Liver (tissue), 9 donors: Measurements from ENCODE around the gene TTC7B. TPM values are rescaled to one million over a fixed set of nuclear protein-coding genes. Genes with fewer than 3 reads are reported as not detected.

Experiments
- DNase-seq: peaks from one replicate; pipeline ENCODE4 v3.0.0-alpha.2; 2017; ENCODE audit warnings: low spot score
- H3K27ac ChIP-seq, 2 donors: one replicate each; pipeline ENCODE4 v1.7.0; 2013; ENCODE audit warnings: inconsistent platforms in 2 of 2, low read length in 2 of 2, control low read depth in 1 of 2, low read depth in 1 of 2, mild to moderate bottlenecking in 1 of 2
- H3K27me3 ChIP-seq, 4 donors: one replicate each; pipeline versions ENCODE4 v1.6.1 to v1.7.0; 2013; ENCODE audit warnings: low read length in 3 of 4, inconsistent platforms in 1 of 4, mild to moderate bottlenecking in 1 of 4, moderate library complexity in 1 of 4; ENCODE audit not compliant: control insufficient read depth in 4 of 4, insufficient read depth in 4 of 4
- H3K36me3 ChIP-seq, 4 donors: one replicate each; pipeline versions ENCODE4 v1.6.1 to v1.7.0; 2013; ENCODE audit warnings: low read length in 3 of 4, mild to moderate bottlenecking in 3 of 4, low read depth in 1 of 4, moderate library complexity in 1 of 4; ENCODE audit not compliant: control insufficient read depth in 4 of 4, insufficient read depth in 3 of 4
- H3K4me1 ChIP-seq, 4 donors: one replicate each; pipeline versions ENCODE4 v1.6.1 to v1.7.0; 2013; ENCODE audit warnings: low read length in 3 of 4, mild to moderate bottlenecking in 3 of 4, moderate library complexity in 1 of 4; ENCODE audit not compliant: control insufficient read depth in 4 of 4, insufficient read depth in 4 of 4
- H3K4me3 ChIP-seq, 3 donors: one replicate each; pipeline versions ENCODE4 v1.6.1 to v1.7.0; 2013; ENCODE audit warnings: low read length in 3 of 3, control low read depth in 1 of 3, low read depth in 1 of 3, mild to moderate bottlenecking in 1 of 3
- H3K9ac ChIP-seq, 2 donors: one replicate each; pipeline ENCODE4 v1.7.0; 2013; ENCODE audit warnings: low read length in 2 of 2, mild to moderate bottlenecking in 2 of 2, moderate library complexity in 2 of 2, control low read depth in 1 of 2, low read depth in 1 of 2
- H3K9me3 ChIP-seq, 4 donors: one replicate each; pipeline versions ENCODE4 v1.6.1 to v1.7.0; 2013; ENCODE audit warnings: low read length in 3 of 4; ENCODE audit not compliant: control insufficient read depth in 4 of 4
- ATF3 ChIP-seq: IDR thresholded peaks from 2 replicates; pipeline ENCODE4 v1.6.1; 2016; ENCODE audit warnings: antibody characterized with exemption
- CTCF ChIP-seq: fragments of 150-350 bp; IDR thresholded peaks from 2 replicates; pipeline ENCODE4 v1.5.1; 2017; ENCODE audit warnings: improper control_type of control experiment, low read depth, low read length; ENCODE audit not compliant: missing input control
- EGR1 ChIP-seq, 2 donors: IDR thresholded peaks; 2 replicates each; pipeline ENCODE4 v1.6.1; 2016 to 2018; ENCODE audit warnings: antibody characterized with exemption in 2 of 2, low read depth in 2 of 2
- FOXA1 ChIP-seq: IDR thresholded peaks from 2 replicates; pipeline ENCODE4 v1.6.1; 2016; ENCODE audit warnings: antibody characterized with exemption
- FOXA2 ChIP-seq: IDR thresholded peaks from 2 replicates; pipeline ENCODE4 v1.6.1; 2016; ENCODE audit warnings: antibody characterized with exemption
- GABPA ChIP-seq, 2 donors: IDR thresholded peaks in 1 of 2; conservative IDR thresholded peaks in 1 of 2; 2 replicates each; pipeline ENCODE4 v1.6.1; 2016; ENCODE audit warnings: antibody characterized with exemption in 2 of 2, mild to moderate bottlenecking in 1 of 2, moderate library complexity in 1 of 2
- HNF4A ChIP-seq, 2 donors: conservative IDR thresholded peaks; 2 replicates each; pipeline ENCODE4 v1.6.1; 2016; ENCODE audit warnings: antibody characterized with exemption in 2 of 2, mild to moderate bottlenecking in 2 of 2
- HNF4G ChIP-seq: IDR thresholded peaks from 2 replicates; pipeline ENCODE4 v1.6.1; 2016; ENCODE audit warnings: antibody characterized with exemption
- JUND ChIP-seq, 2 donors: IDR thresholded peaks; 2 replicates each; pipeline ENCODE4 v1.6.1; 2016; ENCODE audit warnings: antibody characterized with exemption in 2 of 2
- MAX ChIP-seq: IDR thresholded peaks from 2 replicates; pipeline ENCODE4 v1.6.1; 2016; ENCODE audit warnings: antibody characterized with exemption
- RAD21 ChIP-seq, 2 donors: IDR thresholded peaks; 2 replicates each; pipeline ENCODE4 v1.6.1; 2016; ENCODE audit warnings: antibody characterized with exemption in 2 of 2, mild to moderate bottlenecking in 2 of 2
- RXRA ChIP-seq, 2 donors: IDR thresholded peaks; 2 replicates each; pipeline ENCODE4 v1.6.1; 2017 to 2018; ENCODE audit warnings: antibody characterized with exemption in 2 of 2, mild to moderate bottlenecking in 1 of 2
- SP1 ChIP-seq: IDR thresholded peaks from 2 replicates; pipeline ENCODE4 v1.6.1; 2018; ENCODE audit warnings: antibody characterized with exemption, mild to moderate bottlenecking
- TAF1 ChIP-seq: conservative IDR thresholded peaks from 2 replicates; pipeline ENCODE4 v1.6.1; 2016; ENCODE audit warnings: antibody characterized with exemption, mild to moderate bottlenecking
- YY1 ChIP-seq: IDR thresholded peaks from 2 replicates; pipeline ENCODE4 v1.6.1; 2016; ENCODE audit warnings: antibody characterized with exemption, mild to moderate bottlenecking
- ZBTB33 ChIP-seq: IDR thresholded peaks from 2 replicates; pipeline ENCODE4 v1.6.1; 2016; ENCODE audit warnings: antibody characterized with exemption
- WGBS: extraction: QIAGEN DNeasy Blood & Tissue Kit; methylation state at CpG from one replicate; pipeline ENCODE4 v1.1.7; 2013; 5-methylcytosine and 5-hydroxymethylcytosine counted together
- polyA plus RNA-seq, 2 donors: library from polyadenylated mRNA; stranded (reverse) in 1 of 2; unstranded in 1 of 2; fragments of 200-250 nt in 1 of 2; fragments of >200 nt in 1 of 2; fragmentation: Nextera tagmentation in 1 of 2; extraction: Ambion mirVana in 1 of 2; gene quantifications; one replicate each; pipeline versions ENCODE4 v1.2.1 to v1.2.3, GENCODE V29; 2013 to 2015
- total RNA-seq, 2 donors: library from RNA; depleted of rRNA; stranded (reverse); fragments of >200 nt; gene quantifications; one replicate each; pipeline ENCODE4 v1.2.3, GENCODE V29; 2014
- donor health status: healthy.
- donor health status: healthy.
- donor health status: healthy.
- donor health status: healthy.
- donor health status: healthy.

Gene TTC7B
- total and polyA plus RNA-seq, 4 donors: 9.1 to 31.0 (median 12.5) TPM

GRCh38 chr14:90697577-90698206 lies 118.5 kb downstream of the TTC7B start:
- Histone ChIP-seq H3K9me3 (no peaks in the 10 kb centered on the region), H3K27ac (no peak overlapping the region), H3K9ac (no peak overlapping the region), H3K4me1 (peaks cover 0 to 10% (median 2%) of the 10 kb centered on the region in 4 donors), H3K27me3 (no peaks in the 10 kb centered on the region), H3K36me3 (no peaks in the 10 kb centered on the region), H3K4me3 (no peak overlapping the region)
- DNase-seq: peak; percentile 74
- WGBS: 25% methylated on average over 15 of the region's 15 CpGs
- TF ChIP-seq EGR1 (IDR thresholded peaks at IDR 0.05; ENCODE audit: low read depth in 2 of 2) (no peak), FOXA2 (no peak), RAD21 (IDR thresholded peaks at IDR 0.05) (peak; percentile 94 to 97), ATF3 (peak; percentile 91), GABPA (IDR thresholded peaks at IDR 0.05 in 1 of 2, conservative IDR thresholded peaks at IDR 0.05 in 1 of 2) (no peak), FOXA1 (no peak), TAF1 (no peak), HNF4A (conservative IDR thresholded peaks at IDR 0.05) (peak in 1 of 2 donors; percentile 27), CTCF (peak; percentile 94), JUND (IDR thresholded peaks at IDR 0.05) (no peak), RXRA (IDR thresholded peaks at IDR 0.05) (peak in 1 of 2 donors; percentile 17), HNF4G (no peak), SP1 (no peak), ZBTB33 (no peak)

- no peak overlapping the region for H3K27ac ChIP-seq
- H3K4me1 ChIP-seq: peaks cover 0 to 10% (median 2%) of the 10 kb centered on the region in 4 donors
- no peaks in the 10 kb centered on the region for H3K27me3 ChIP-seq
- H3K4me3 ChIP-seq: no peak overlapping the region
- no peaks in the 10 kb centered on the region for H3K9me3 ChIP-seq
- H3K9ac ChIP-seq: peak overlapping the region in 1 of 2 donors; percentile 28
- DNase-seq: no peak
- no peaks in the 10 kb centered on the region for H3K36me3 ChIP-seq
- no peak for TF ChIP-seq JUND (IDR thresholded peaks at IDR 0.05)
- 77% methylated on average over 2 of the region's 2 CpGs for WGBS
Observed at GRCh38 chr14:90697132-90697531, 119.1 kb downstream of the TTC7B start.

- H3K27ac ChIP-seq: no peak overlapping the region
- H3K27me3 ChIP-seq: no peaks in the 10 kb centered on the region
Observed at GRCh38 chr14:90696720-90697119, 119.5 kb downstream of the TTC7B start.

More at GRCh38 chr14:90696720-90697119, 119.5 kb downstream of the TTC7B start:
- no peak for DNase-seq
- Histone ChIP-seq H3K36me3 (no peaks in the 10 kb centered on the region), H3K9me3 (no peaks in the 10 kb centered on the region), H3K4me3 (no peak overlapping the region), H3K4me1 (peaks cover 0 to 10% (median 2%) of the 10 kb centered on the region in 4 donors), H3K9ac (peak overlapping the region in 1 of 2 donors; percentile 28)
- TF ChIP-seq SP1 (no peak), YY1 (no peak), EGR1 (IDR thresholded peaks at IDR 0.05; ENCODE audit: low read depth in 2 of 2) (no peak), HNF4A (conservative IDR thresholded peaks at IDR 0.05) (no peak), FOXA2 (no peak), JUND (IDR thresholded peaks at IDR 0.05) (no peak), RXRA (IDR thresholded peaks at IDR 0.05) (no peak), HNF4G (no peak), TAF1 (no peak), CTCF (no peak), MAX (no peak), GABPA (IDR thresholded peaks at IDR 0.05 in 1 of 2, conservative IDR thresholded peaks at IDR 0.05 in 1 of 2) (no peak), ZBTB33 (no peak)
- 63% methylated on average over 4 of the region's 4 CpGs for WGBS
